Loucy (cell line): Measurements from ENCODE around the gene SIK2.
A peak's percentile ranks its signal among the peaks of the same experiment; 100 is the strongest.

Experiments
- H2AFZ ChIP-seq: fragments of 200-600 bp; sonication (generic); 2 replicates; pipeline ENCODE4 v1.6.0; 2016; ENCODE audit warnings: antibody characterized with exemption, mild to moderate bottlenecking, low read length, moderate library complexity
- H3F3A ChIP-seq: fragments of 200-600 bp; 2 replicates; pipeline ENCODE4 v1.6.0; 2016; ENCODE audit warnings: antibody characterized with exemption, low read depth, mild to moderate bottlenecking
- H3K27me3 ChIP-seq: fragments of 200-600 bp; sonication (generic); 2 replicates; pipeline ENCODE4 v1.6.1; 2014; ENCODE audit warnings: low read length, mild to moderate bottlenecking; ENCODE audit not compliant: insufficient read depth, poor library complexity, severe bottlenecking
- H3K36me3 ChIP-seq: fragments of 200-600 bp; sonication (generic); 2 replicates; pipeline ENCODE4 v1.6.1; 2016; ENCODE audit warnings: low read length; ENCODE audit not compliant: insufficient read depth
- H3K4me1 ChIP-seq: fragments of 200-600 bp; sonication (generic); 2 replicates; pipeline ENCODE4 v1.5.1; 2014; ENCODE audit warnings: low read length, mild to moderate bottlenecking; ENCODE audit not compliant: insufficient read depth, poor library complexity, severe bottlenecking
- H3K4me2 ChIP-seq: fragments of 200-600 bp; sonication (generic); 2 replicates; pipeline ENCODE4 v1.6.0; 2014; ENCODE audit warnings: antibody characterized with exemption, low read length, low read depth, mild to moderate bottlenecking; ENCODE audit not compliant: poor library complexity, severe bottlenecking
- H3K4me3 ChIP-seq: fragments of 200-600 bp; sonication (generic); 2 replicates; pipeline ENCODE4 v1.5.1; 2014; ENCODE audit warnings: low read length, mild to moderate bottlenecking, mixed read lengths; ENCODE audit not compliant: poor library complexity, severe bottlenecking
- H3K79me2 ChIP-seq: fragments of 200-600 bp; sonication (generic); 2 replicates; pipeline ENCODE4 v1.6.1; 2014; ENCODE audit warnings: low read length; ENCODE audit not compliant: insufficient read depth
- H3K9ac ChIP-seq: fragments of 200-600 bp; sonication (generic); 2 replicates; pipeline ENCODE4 v1.6.0; 2014; ENCODE audit warnings: mild to moderate bottlenecking, low read depth, low read length, moderate library complexity; ENCODE audit not compliant: poor library complexity, severe bottlenecking
- H3K9me2 ChIP-seq: fragments of 200-600 bp; sonication (generic); replicated peaks from 2 replicates; pipeline ENCODE4 v1.6.1; 2016; ENCODE audit warnings: low read depth, low read length, mixed read lengths
- H3K9me3 ChIP-seq: fragments of 200-600 bp; sonication (generic); 2 replicates; pipeline ENCODE4 v1.6.1; 2014; ENCODE audit warnings: mild to moderate bottlenecking, antibody characterized with exemption, low read length, low read depth; ENCODE audit not compliant: insufficient read depth
- H4K20me1 ChIP-seq: fragments of 200-600 bp; sonication (generic); 2 replicates; pipeline ENCODE4 v1.6.0; 2014; ENCODE audit warnings: antibody characterized with exemption, low read length, mild to moderate bottlenecking; ENCODE audit not compliant: insufficient read depth, poor library complexity, severe bottlenecking
- CTCF ChIP-seq: fragments of 200-600 bp; sonication (generic); conservative IDR thresholded peaks from 2 replicates; pipeline ENCODE4 v1.5.1; 2014; ENCODE audit warnings: mild to moderate bottlenecking, antibody characterized with exemption, low read length
- EZH2phosphoT487 ChIP-seq: fragments of 200-600 bp; IDR thresholded peaks from 2 replicates; pipeline ENCODE4 v1.6.1; 2018; ENCODE audit warnings: antibody characterized with exemption, mild to moderate bottlenecking, moderate library complexity, borderline replicate concordance

SIK2 gene

DNA sequence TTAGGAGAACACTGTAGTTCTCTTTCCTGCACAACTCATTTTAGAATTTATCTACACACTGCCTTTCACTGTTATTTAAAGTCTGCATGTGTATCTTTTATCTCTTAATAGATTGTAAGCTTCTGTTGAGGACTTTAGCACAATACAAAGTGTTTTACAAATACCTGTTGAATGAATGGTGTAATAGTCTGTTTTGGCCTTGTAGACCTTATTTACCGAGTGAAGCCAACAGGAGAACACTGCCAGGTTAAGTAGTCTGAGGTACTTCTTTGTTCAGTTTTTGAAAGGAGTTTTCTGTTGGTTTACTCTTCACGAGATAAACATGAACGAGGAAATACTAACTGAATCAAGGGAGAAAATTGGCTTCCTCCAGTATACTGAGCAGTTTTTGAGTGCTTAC lies 31.0 kb downstream of the SIK2 start:
- no peaks in the 10 kb centered on the region for H3K9me3 ChIP-seq
- peak overlapping the region; percentile 72 for H3K4me2 ChIP-seq
- peaks cover 23% of the 10 kb centered on the region; the same call in 1 of the 2 replicates for H3K36me3 ChIP-seq
- TF ChIP-seq EZH2phosphoT487 (no peak), CTCF (no peak)
- no peaks in the 10 kb centered on the region for H3K27me3 ChIP-seq
- no peak overlapping the region for H3K4me3 ChIP-seq
- peak overlapping the region; percentile 12 for H3K9ac ChIP-seq
- no peaks in the 10 kb centered on the region for H3K9me2 ChIP-seq
- H2AFZ ChIP-seq = no peak overlapping the region
- peaks cover 43% of the 10 kb centered on the region for H3K4me1 ChIP-seq
- H3K79me2 ChIP-seq = peaks cover 10% of the 10 kb centered on the region; the same call in 1 of the 2 replicates
- no peaks in the 10 kb centered on the region for H4K20me1 ChIP-seq
- H3F3A ChIP-seq = peaks cover 7% of the 10 kb centered on the region; the same call in 1 of the 2 replicates

GRCh38 chr11:111633756-111634362 lies 31.6 kb downstream of the SIK2 start:
- Histone ChIP-seq H3K27me3 (no peaks in the 10 kb centered on the region), H3K9me3 (no peaks in the 10 kb centered on the region), H3K4me1 (peaks cover 47% of the 10 kb centered on the region), H3K4me3 (peak overlapping the region; percentile 35), H2AFZ (peak overlapping the region; percentile 15; the same call in 1 of the 2 replicates), H4K20me1 (no peaks in the 10 kb centered on the region), H3K9ac (peak overlapping the region; percentile 12), H3K4me2 (peak overlapping the region; percentile 72), H3K79me2 (peaks cover 11% of the 10 kb centered on the region; the same call in 1 of the 2 replicates), H3F3A (peaks cover 7% of the 10 kb centered on the region; the same call in 1 of the 2 replicates), H3K9me2 (no peaks in the 10 kb centered on the region), H3K36me3 (peaks cover 19% of the 10 kb centered on the region; the same call in 1 of the 2 replicates)
- TF ChIP-seq CTCF (no peak), EZH2phosphoT487 (no peak)

GRCh38 chr11:111634981-111635705 lies 32.9 kb downstream of the SIK2 start:
- H3F3A ChIP-seq = peaks cover 7% of the 10 kb centered on the region; the same call in 1 of the 2 replicates
- H3K4me1 ChIP-seq = peaks cover 47% of the 10 kb centered on the region
- H4K20me1 ChIP-seq = no peaks in the 10 kb centered on the region
- TF ChIP-seq CTCF (no peak), EZH2phosphoT487 (no peak)
- H3K36me3 ChIP-seq = peaks cover 6% of the 10 kb centered on the region; the same call in 1 of the 2 replicates
- peaks cover 11% of the 10 kb centered on the region; the same call in 1 of the 2 replicates for H3K79me2 ChIP-seq
- H3K9ac ChIP-seq = peak overlapping the region; percentile 12
- no peaks in the 10 kb centered on the region for H3K9me3 ChIP-seq
- H3K9me2 ChIP-seq = no peaks in the 10 kb centered on the region
- H2AFZ ChIP-seq = no peak overlapping the region
- no peak overlapping the region for H3K4me3 ChIP-seq
- H3K27me3 ChIP-seq = no peaks in the 10 kb centered on the region
- H3K4me2 ChIP-seq = peak overlapping the region; percentile 72
